Umbilical cord (tissue), 2 donors: ENCODE measurements around the gene HDAC4. TPM values are rescaled to one million over a fixed set of nuclear protein-coding genes. Genes with fewer than 3 reads are reported as not detected.

Experiments used
- DNase-seq: peaks from one replicate; pipeline ENCODE4 v3.0.0-alpha.2; 2015; ENCODE audit warnings: low spot score
- total RNA-seq: library from RNA; depleted of rRNA; stranded (reverse); fragments of >200 nt; gene quantifications from one replicate; pipeline ENCODE4 v1.2.3, GENCODE V29; 2014; ENCODE audit warnings: low replicate concordance; ENCODE audit not compliant: insufficient read depth

The HDAC4 gene
- total RNA-seq, 1 donor from 2014 or later, result 99.4 TPM

DNA sequence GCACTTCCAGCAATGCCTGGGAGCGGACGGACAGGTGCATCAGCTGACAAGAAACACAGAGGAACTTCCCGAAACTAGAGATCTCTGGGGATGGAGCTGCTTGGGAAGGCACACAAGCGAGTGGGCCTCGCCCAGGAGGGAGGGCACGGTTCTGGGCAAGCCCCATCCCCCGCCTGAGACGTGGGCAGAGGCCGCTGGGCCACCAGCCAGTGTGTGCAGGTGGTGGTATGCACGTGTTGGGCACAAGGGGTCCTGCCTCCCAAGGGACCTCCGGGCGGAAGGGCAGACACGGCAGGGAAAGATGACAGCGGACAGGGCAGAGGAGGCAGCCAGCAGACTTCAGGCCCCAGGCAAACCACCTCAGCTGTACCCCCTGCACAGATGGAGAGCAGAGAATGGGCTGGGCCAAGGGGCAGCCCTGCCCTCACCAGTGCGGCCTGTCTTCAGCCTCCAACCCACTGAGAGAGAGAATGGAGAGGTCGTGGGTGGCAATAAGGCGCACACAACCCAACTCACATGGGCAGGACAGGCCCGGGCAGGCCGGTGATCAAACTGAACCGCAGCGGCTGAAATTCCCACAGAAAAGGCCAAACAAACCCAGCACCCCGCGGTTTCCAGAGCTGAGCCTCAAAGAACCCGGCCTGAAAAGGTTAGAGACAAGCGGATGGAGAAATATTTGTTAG, 51.2 kb downstream of the HDAC4 start:
- no peak for DNase-seq

DNA sequence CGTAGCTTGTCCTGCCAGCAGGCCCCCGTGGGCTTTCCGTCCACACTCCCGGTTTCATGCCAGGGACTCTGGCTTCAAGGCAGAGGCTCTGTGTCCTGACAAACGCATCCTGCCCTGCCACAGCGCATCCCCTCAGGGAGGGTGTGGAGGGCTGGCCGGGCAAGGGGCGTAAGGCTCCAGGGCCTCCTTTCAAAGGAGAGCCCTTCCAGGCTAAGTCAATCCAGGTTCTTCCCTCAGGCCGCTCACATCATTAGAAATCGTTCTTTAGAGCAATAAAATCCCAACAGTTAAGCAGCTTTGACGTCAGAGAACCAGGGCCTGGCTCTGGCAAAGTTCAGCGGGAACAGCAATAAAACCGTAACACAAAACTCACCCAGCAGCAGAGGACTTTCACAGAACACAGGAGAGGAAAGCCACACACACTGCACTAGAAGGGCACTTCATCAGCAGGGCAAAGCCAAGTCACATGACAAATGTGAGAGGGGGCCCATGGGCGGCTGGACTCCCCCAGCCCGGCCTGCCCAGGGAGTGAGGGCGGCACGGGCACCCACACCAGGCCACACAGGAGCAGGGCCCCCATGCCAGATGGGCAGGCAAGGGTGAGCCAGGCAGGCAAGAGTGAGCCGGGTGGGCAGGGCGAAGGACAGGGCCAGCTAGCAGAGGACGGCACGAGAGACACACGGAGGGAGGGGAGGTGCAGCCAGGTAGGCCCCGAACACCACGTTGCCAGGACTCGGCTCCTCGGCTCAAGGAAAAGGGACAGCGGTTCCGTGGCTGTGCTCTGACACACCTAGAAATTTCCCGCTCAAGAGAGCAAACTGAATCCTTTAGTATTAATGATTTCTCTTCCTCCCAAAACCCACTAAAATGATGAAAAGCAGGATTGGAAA, 52.0 kb downstream of the HDAC4 start:
- DNase-seq, result peak; percentile 92

DNA sequence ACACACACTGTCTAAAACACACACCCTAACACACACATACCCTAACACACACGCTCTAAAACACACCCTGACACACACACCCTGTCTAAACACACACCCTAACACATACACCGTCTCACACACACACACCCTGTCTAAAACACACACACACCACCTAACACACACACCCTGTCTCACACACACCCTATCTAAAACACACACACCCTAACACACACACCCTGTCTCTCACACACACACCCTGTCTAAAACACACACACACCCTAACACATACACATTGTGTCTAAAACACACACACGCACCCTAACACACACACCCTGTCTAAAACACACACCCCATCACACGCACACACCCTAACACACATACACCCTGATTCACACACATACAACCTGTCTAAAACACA, 54.1 kb downstream of the HDAC4 start:
- DNase-seq, result no peak

DNA sequence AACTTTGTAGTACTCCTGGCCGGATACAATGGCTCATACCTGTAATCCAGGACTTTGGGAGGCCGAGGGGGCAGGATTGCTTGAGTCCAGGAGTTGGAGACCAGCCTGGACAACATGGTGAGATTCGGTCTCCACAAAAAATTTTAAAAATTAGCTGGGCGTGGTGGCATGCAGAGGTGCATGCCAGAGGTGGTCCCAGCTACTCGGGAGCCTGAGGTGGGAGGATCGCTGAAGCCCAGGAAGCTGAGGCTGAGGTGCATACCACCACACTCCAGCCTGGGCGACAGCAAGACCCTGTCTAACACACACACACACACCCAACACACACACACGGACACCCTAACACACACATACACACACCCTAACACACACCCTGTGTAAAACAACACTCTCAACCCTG, 55.6 kb downstream of the HDAC4 start:
- no peak for DNase-seq

DNA sequence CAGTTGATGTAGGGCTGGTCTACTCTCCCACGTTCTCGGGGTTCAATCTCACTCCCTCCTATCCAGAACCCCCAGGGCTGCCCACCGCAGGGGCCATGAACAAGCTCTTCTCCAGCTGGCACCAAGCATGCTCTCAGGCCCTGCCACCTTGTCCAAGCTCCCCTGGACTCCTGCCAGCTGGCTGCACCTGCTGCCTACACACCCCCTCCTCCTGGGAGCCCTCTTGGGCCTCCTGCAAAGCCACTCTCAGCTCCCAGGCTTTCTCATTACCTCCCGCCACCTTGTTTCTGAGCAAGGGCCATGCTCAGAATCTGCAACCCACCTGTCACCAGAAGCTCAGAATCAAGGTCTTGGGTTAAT, 56.0 kb downstream of the HDAC4 start:
- DNase-seq, result no peak

DNA sequence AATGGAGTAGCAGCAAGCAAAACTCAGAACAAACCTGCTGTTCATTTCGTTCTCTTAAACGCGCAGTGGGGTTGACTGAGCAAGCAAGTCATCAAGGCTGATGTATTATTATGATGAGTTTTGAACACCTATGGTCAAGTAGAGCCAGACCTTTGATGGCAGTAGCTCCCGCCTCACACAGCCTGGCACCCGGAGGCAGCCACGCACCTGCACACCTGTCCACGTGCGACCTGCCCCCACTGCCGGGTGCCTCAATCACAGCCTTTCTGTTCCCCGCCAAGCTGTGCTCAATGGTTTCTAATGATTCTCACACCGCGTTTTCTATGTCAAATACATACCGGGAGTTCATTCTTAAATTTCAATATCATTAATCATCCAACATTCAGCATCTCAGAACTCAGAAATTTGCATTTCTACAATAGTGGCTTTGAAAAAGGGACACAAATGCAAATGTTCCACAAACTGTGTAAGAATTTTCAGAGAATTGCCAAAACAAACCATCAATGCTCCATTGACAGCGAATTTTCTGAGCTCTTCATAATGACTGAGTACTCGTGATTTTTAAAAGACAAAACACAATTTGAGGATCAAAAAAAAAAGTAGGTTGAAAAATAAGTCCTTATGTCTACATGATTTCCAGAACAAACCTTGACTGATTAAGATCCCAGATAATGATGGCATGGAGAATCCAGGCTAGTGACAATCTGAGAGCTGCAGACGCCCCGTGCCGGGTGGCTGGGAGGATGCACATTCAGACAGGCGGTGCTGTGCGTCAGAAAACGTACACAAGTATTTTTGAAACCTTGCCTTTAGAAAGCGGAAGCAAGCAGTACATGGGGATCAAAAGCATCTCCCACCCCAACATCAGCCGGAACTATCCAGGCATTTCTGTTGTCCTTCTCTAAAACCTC, 56.6 kb downstream of the HDAC4 start:
- DNase-seq, result no peak

DNA sequence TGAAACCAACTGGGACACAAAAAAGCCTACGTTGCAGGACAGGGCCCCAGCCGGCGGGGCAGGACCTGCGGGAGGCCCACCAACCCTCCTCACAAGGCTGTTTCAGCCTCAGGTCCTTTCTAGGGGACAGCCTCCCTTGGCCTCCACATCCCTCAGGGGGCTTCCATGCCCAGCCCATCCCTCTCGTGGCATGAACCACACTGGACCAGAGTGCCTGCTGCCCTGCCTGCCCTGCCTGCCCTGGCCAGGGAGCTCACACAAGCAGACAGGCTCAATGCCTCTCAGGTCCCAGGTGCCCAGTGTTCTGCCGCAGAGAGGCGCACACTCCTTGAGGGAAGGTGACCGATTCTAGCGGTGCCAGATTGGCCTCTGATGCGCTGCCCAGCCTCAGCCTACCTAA, 57.4 kb downstream of the HDAC4 start:
- DNase-seq, result no peak

DNA sequence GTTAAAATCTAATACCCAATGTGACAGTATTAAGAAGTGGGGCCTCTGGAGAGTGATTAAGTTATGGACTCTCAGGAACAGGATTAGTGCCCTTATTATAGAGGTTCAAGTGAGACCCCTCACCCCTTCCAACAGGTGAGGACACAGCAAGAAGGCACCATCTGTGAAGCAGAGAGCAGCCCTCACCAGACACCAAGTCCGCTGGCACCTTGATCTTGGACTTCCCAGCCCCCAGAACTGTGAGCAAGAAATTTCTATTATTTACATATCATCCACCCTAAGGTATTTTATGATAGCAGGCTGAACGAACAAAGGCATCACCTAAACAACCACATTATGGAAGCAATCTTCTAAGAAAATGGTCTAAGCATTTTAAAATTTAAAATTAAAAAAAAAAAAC, 59.0 kb downstream of the HDAC4 start:
- DNase-seq, result no peak

DNA sequence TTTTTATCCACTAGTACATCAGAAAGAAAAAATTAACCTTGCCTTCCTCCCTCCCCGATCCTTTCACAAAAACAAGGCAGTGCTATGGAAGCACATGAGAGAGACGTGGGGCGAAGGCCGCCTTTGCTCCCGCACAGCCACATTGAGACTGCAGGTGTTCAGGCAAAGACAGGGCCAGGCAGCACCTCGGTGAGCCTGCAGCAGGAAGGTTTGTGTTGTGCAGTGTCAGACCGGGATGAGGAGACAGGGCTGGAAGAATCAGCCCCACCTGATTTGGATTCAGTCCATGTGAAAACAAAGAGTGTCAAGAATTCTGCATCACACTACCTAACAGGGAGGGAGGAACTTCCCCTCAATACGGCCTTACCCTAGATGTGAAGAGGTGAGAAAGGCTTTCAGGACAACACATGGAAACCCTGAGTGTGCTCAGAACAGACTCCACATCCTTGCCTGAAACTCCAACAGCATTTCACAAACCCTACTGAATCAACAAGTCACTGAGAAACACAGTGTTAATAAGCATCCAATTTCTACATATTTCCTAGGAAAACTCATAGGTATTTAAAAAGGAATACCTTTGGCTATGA, 59.6 kb downstream of the HDAC4 start:
- DNase-seq, result no peak

DNA sequence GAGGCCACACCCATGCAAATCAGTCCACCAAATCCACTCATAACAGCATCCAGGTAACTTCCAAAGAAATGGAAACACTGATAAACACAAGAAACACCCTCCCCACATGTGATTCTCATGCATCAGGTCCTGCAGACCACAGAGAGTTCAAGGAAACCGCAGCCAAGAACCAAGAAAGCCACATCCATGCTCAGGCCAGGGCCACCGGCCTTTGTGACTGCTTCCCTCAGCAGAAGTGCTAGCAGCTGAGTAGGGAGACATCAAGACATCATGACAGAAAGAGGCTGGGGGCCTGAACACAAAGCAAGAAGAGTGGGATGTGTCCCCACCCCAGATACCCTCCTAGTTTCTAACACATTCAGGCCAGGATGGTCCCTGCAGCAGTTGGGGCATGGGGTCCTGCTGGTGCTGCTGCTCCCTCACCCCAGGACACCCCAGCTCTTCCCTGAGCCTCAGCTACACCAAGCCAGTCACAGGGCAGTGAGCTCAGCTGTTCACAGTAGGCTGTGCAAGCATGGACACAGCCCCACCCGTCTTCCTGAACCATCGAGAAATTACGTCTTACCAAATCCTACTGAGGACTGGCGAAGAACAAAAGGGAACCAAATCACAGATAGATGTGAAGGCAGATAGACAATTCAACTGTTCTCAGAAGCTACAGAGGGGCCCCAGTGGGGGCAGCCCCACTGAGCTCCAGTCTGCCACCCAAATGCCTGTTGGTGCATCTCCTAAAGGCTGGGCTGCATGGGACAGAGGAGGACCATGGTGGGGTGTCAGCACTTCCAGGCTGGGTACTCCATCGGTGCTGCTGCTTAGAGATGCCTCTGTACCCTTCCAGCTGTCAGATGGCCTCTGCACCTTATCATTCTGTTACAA, 60.9 kb downstream of the HDAC4 start:
- DNase-seq, result no peak

DNA sequence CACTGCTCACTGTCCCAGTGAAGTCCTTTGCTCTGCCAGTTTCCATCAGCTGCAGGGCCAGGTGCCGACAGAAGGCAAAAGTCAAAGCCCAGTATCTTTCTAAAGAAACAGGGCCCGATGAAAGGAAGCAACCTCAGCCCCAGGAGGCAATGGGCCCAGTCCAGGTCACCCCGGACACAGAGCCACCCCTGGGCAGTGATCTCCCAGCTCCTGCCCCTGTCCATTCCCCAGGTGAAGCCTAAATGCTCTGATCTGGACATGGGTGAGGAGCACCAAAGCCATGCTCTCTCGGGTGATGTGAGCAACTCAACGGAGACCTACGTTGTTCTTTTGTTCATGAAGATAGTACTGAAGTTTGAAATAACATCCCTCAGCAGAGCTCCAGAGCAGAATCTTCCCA, 61.6 kb downstream of the HDAC4 start:
- no peak for DNase-seq

DNA sequence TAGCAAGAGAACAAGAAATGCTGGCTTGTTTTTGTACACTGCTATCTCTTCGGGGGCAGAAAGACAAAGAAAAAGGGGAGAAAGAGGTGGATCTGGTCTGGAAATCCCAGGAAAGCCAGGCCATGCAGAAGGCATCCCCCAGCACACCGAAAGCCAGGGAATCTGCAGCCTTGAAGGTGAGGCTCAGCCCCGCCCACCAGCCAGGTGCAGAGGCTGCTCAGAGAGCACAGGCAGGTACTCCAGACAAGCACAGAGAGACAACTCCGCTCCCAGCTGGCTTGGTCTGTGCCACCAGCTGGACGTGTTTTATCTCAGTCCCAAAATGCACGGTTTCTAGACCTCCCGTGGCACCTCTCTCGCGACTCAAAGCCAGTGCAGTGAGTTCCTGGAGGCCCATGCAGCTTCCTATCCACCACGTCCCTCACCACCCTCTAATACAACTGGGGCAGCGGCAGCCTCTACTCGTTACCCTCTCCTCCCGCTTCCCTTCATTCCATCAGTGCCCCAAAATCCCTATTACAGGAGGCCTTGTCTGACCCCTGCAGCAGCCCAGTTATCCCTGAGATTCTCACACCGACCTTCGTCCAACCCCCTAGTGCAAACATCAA, 62.8 kb downstream of the HDAC4 start:
- no peak for DNase-seq

DNA sequence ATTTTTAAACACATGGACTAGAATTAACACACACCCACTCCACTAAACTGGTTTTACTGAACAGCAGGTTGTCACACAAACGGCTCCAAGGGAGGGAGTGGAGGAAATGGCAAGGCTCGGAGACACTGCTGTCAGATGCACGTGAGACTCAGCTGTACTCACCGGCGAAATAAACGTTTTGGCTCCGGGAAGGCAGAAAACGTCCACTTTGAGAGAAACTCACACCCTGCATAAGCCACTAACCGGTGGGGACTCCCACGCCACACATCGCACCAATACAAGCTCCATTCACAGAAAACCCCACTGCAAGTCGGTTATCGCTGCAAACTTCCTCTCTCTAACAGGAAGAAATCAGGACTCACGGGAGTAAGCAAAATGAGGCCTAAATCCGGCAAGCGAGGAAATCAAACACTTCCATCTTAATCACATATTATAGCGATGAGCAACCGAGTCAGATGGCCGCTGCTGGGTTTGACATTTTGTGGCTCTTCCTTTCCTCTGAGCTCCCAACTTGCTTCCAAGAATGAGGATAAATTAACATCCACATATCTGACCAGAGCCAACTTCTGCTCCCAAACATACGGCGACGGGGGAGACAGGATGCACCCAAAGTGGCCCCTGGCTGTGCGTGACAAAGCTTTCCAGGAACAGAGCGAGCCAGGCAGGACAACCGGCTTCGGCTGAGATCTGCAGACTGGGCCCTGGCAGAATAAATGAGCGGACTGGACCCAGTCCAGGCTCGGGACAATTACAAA, 63.5 kb downstream of the HDAC4 start:
- DNase-seq, result no peak

DNA sequence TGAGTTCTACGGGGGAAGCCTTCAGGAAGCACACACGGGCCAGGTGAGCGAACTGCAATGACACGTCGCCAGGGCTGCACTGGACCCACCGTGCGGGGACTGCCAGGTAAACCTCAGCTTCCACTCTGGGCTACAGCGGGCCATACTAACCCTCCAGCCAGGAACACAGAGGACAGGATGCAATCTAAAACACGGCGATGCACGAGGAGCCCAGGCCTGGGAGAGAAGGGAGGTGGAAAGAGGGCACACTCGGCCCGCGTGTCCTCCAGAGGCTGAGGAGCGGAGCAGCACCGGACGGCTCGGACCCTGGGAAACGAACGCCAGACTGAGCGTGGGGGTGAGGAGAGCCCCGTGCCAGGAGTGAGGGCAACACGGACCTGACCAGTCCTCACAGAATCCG, 69.3 kb downstream of the HDAC4 start:
- no peak for DNase-seq

DNA sequence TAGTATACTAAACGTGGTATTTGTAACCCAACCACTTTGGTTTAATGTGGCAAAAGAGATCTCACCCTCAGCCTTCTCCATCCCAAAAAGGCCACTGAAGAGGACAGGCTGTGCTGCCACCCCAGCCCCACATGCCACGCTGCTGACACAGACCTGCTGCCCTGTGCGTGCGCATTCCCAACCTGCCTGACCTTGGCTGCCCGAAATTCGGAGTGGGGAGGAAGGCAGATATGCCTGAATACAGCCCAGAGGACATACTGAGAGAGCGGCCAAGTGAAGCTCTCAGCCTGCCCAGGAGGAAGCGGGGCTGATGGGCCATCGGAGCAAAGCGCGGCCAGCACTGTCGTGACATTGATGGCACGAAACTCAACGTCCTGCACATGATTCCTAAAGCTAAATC, 70.0 kb downstream of the HDAC4 start:
- DNase-seq, result no peak

DNA sequence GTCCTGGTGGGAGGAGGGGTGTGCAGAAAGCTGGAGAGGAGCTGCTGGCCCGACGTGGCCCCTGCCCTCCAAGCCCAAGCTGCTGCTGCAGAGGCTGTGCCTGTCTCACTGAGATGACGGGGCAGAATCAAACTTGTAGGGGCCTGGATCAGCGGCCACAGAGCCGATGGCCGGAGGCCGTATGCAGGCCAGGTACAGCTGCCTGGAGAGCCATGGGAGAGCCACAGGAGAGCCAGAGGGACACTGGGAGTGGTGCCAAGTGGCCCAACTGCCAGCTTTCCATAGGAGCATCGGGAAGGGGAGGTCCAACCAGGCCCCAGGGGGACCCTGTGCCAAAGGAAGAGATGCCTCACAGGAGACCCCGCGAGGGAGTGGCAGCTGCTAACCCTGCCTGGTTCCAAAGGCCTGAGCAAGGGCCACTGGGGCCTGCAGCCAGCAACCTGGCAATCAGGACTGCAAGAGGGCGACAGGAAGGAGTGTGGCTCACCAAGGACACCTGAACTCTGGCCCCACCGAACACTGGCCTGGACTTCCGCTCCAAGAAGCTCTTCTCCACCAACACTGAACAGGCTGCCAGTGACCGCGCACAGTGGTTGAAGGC, 70.7 kb downstream of the HDAC4 start:
- DNase-seq, result no peak

DNA sequence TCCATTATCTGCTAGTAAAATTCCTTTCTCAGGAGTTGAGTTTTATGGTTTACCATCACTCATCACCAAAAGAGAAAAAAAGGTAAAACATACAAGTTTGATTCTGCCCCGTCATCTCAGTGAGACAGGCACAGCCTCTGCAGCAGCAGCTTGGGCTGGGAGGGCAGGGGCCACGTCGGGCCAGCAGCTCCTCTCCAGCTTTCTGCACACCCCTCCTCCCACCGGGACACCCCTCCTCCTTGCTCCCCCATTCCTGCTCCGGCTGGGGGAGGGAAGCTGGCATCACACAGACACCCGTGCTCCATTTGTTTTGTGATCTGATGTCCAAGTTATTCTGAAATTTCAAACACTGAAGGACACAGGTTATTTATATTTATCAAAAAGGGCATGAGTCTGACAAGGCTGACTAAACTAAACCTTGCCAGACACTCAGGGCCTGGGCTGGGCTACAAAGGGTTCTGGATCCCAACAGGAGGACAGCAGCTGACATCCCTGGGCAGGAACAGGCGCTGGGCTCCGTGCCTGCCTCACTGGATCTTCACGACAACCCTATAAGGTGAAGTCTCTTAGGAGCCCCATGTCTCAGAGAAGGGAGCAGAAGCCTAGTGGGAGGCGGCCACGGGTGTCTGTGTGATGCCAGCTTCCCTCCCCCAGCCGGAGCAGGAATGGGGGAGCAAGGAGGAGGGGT, 71.4 kb downstream of the HDAC4 start:
- peak; percentile 29 for DNase-seq

DNA sequence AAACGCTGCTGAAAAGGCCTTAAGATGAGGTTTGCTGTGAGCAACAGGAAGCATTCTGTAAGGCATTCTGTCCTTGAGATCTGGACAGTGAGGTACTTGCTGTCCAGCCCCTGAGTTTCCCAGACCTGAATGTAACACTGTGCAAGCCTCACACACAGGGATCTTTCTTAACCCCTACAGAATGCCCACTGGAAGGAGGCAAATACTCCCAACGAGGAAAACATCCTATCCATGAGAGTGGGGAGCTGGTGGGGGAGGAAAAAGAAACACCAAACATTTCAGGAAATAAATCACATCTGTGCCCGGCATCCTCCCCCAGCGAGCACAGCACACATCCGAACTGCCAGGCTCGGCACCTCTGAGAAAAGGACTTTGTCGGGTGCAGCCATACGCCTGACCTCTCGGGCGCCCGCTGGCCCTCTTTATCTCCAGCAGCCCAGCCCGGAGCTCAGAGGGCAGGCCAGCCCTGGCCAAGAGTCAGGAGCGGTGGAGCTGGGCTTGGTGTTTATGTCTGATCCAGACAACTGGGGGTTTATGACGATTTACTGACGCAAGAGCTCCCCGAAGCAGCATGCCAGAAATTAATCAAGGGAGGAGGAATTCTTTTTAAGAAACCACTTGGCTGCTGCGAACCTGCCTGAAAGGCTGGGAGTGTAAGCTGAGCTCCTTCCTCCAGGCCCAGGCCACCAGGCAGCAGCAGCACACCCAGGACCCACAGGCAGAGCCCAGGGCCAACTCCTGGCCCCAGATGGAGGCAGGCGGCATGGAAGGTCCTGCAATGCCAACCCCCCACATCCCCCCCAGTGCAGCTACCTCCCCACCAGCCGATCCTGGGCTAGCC, 72.2 kb downstream of the HDAC4 start:
- peak; percentile 92 for DNase-seq
